Iris pigment epithelial cell (primary cell): ENCODE results near the gene TERT.
"Not testable (repeated sequence)": the region's sequence is repeated elsewhere in the genome, so short reads cannot be mapped to it uniquely, and the experiment has no call there.

ENCODE experiments used
- DNase-seq: peaks from one replicate; pipeline ENCODE4 v3.0.0-alpha.2; 2011; ENCODE audit warnings: low read depth

Gene TERT

DNA sequence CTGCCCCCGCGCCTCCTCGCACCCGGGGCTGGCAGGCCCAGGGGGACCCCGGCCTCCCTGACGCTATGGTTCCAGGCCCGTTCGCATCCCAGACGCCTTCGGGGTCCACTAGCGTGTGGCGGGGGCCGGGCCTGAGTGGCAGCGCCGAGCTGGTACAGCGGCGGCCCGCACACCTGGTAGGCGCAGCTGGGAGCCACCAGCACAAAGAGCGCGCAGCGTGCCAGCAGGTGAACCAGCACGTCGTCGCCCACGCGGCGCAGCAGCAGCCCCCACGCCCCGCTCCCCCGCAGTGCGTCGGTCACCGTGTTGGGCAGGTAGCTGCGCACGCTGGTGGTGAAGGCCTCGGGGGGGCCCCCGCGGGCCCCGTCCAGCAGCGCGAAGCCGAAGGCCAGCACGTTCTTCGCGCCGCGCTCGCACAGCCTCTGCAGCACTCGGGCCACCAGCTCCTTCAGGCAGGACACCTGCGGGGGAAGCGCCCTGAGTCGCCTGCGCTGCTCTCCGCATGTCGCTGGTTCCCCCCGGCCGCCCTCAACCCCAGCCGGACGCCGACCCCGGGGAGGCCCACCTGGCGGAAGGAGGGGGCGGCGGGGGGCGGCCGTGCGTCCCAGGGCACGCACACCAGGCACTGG, 548 bp downstream of the TERT start:
- no peak for DNase-seq

DNA sequence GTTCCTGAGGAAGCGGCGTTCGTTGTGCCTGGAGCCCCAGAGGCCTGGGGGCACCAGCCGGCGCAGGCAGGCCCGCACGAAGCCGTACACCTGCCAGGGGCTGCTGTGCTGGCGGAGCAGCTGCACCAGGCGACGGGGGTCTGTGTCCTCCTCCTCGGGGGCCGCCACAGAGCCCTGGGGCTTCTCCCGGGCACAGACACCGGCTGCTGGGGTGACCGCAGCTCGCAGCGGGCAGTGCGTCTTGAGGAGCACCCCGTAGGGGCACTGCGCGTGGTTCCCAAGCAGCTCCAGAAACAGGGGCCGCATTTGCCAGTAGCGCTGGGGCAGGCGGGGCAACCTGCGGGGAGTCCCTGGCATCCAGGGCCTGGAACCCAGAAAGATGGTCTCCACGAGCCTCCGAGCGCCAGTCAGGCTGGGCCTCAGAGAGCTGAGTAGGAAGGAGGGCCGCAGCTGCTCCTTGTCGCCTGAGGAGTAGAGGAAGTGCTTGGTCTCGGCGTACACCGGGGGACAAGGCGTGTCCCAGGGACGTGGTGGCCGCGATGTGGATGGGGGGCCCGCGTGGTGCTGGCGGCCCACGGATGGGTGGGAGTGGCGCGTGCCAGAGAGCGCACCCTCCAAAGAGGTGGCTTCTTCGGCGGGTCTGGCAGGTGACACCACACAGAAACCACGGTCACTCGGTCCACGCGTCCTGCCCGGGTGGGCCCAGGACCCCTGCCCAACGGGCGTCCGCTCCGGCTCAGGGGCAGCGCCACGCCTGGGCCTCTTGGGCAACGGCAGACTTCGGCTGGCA, 1.3 kb downstream of the TERT start:
- no peak for DNase-seq

DNA sequence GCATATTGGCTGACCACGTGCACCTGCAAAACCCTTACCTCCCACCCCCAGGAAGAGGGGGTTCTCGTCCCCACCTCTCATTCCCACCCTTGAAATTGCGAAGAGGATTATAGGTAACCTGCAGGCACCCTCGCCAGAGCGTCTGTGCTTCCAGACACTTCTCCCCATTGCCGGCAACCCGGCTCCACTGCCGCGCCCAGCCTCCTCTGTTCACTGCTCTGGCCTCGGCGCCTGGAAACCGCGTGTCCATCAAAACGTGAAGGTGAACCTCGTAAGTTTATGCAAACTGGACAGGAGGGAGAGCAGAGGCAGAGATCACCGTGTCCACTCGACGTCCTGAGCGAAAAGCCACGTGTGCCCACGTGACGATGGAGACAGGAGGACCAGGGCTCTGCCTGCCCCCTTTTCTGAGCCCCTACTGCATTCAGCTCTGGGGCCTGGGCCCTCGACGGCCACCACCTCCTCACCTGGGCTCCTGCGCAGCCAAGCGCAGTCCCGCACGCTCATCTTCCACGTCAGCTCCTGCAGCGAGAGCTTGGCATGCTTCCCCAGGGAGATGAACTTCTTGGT, 1.9 kb downstream of the TERT start:
- DNase-seq = no peak

DNA sequence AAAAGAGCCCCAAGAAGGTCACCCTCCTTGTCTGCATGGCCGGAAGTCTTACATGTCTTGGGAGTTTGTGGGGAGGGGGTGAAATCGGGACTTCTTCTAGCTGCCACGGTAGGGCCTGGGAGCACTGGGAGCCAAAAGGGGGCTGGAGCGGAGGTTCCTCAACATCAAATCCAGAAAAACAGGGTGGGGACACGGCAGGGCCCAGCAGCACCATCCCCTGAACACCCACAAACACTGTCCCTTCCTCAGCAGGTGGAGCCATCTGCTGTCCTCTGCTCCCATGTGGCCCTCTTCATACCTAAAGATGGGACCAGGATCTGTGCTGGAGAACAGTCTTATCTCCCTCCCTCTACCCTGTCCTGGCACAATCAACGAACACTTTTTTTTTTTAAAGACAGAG, 2.7 kb downstream of the TERT start:
- no peak for DNase-seq

DNA sequence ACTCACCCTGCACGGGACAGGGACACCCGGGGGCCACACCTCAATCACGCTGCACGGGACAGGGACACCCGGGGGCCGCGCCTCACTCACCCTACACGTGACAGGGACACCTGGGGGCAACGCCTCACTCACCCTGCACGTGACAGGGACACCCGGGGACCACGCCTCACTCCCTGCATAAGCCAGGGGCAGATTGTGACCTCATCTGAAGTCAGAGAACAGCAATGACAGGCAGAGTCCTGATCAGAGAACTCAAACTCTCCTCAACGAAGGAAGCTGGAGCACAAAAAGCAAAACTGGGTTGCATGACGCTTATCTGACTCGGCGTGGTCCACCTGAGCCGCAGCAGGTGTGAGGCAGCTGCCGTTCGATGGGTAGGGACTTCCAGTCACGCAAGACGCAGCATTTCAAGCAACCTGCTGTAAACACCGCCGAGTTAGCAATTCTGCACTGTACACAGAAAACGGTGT, 3.2 kb downstream of the TERT start:
- DNase-seq = no peak

DNA sequence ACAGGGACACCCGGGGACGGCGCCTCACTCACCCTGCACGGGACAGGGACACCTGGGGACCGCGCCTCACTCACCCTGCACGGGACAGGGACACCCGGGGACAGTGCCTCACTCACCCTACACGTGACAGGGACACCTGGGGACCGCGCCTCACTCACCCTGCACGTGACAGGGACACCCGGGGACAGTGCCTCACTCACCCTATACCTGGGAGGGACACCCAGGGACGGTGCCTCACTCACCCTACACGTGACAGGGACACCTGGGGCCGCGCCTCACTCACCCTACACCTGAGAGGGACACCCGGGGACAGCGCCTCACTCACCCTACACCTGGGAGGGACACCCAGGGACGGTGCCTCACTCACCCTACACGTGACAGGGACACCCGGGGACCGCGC, 3.9 kb downstream of the TERT start:
- not testable (repeated sequence) for DNase-seq

DNA sequence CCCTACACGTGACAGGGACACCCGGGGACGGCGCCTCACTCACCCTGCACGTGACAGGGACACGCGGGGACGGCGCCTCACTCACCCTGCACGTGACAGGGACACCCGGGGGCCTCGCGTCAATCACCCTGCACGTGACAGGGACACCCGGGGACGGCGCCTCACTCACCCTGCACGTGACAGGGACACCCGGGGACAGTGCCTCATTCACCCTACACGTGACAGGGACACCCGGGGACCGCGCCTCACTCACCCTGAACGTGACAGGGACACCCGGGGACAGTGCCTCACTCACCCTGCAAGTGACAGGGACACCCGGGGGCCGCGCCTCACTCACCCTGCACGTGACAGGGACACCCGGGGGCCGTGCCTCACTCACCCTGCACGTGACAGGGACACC, 5.3 kb downstream of the TERT start:
- DNase-seq = not testable (repeated sequence)

DNA sequence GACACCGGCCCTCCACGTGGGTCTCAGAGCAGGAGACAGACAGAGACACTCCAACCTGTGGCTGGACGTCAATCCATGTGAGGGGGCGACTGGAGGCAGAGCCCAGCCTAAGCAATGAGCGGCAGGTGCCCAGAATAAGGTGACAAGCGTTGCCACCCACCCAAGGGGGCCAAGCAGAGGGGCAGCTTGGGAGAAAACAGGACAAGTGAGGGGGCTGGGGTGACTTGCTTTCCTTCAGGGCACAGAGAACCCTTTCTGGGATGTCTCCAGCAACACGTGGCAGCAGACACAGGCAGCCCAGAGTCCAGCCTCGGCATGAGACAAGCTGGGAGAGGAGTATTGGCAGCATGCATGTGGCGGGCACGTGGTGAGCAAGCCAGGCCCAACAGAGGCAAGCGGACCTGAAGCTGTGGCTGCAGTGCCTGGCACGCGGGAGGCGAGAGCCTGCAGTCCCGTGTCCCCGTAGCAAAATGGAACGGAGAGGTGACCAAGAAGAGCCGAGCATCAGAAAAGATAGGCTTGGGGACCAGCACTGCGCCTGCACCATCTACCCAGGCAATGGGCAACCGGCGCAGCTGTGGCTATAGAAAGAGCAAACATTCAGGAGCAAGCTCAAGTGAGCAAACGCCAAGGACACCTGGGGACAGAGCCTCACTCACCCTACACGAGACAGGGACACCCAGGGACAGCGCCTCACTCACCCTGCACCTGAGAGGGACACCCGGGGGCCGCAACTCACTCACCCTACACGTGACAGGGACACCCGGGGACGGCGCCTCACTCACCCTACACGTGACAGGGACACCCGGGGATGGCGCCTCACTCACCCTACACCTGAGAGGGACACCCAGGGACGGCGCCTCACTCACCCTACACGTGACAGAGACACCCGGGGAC, 6.2 kb downstream of the TERT start:
- no peak for DNase-seq

DNA sequence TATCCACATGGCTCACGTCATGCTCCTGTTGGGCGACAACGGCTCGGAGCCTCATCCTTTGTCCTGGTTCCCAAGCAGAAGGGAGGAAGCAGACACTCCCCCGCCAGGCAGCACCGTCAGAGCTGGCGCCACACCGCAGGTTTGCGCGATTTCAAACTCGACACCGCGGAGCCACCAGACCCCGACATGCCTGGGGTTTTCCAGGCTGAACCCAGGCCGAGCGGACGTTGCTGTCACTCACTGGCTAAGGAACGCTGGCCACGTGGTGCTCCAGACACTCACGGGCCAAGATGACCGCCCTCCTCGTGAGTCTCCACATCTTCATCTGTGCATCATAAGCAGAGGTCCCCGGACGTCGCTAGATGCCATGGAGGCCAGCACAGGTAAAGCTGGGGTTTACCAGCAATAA, 9.0 kb downstream of the TERT start:
- no peak for DNase-seq

DNA sequence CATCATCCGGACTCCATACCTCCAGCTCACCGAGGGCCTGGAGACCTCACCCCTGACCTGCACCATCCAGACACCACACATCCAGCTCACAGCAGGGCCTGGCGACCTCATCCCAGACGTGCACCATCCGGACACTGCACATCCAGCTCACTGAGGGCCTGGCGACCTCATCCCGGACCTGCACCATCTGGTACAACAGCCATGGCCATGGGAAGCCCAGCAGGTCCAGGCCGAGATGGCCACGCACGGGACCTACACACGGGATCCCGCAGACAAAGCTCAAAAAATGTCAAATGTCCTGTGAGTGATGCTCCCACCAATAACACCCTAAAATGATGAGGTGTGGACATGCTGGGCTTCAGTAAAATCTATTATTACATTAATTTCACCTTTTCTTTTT, 9.7 kb downstream of the TERT start:
- no peak for DNase-seq

DNA sequence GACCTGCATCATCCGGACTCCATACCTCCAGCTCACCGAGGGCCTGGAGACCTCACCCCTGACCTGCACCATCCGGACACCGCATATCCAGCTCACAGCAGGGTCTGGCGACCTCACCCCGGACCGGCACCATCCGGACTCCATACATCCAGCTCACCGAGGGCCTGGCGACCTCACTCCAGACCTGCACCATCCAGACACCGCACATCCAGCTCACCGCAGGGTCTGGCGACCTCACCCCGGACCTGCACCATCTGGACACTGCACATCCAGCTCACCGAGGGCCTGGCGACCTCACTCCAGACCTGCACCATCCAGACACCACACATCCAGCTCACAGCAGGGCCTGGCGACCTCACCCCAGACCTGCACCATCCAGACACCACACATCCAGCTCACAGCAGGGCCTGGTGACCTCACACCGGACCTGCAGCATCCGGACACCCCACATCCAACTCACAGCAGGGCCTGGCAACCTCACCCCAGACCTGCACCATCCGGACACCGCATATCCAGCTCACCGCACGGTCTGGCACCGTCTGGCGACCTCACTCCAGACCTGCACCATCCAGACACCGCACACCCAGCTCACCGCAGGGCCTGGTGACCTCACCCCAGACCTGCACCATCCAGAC, 10.4 kb downstream of the TERT start:
- not testable (repeated sequence) for DNase-seq

DNA sequence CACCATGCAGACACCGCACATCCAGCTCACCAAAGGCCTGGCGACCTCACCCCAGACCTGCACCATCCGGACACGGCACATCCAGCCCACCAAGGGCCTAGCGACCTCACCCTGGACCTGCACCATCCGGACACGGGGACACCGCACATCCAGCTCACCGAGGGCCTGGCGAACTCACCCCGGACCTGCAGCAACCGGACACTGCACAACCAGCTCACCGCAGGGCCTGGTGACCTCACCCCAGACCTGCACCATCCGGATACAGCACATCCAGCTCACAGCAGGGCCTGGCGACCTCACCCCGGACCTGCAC, 11.2 kb downstream of the TERT start:
- DNase-seq = not testable (repeated sequence)

DNA sequence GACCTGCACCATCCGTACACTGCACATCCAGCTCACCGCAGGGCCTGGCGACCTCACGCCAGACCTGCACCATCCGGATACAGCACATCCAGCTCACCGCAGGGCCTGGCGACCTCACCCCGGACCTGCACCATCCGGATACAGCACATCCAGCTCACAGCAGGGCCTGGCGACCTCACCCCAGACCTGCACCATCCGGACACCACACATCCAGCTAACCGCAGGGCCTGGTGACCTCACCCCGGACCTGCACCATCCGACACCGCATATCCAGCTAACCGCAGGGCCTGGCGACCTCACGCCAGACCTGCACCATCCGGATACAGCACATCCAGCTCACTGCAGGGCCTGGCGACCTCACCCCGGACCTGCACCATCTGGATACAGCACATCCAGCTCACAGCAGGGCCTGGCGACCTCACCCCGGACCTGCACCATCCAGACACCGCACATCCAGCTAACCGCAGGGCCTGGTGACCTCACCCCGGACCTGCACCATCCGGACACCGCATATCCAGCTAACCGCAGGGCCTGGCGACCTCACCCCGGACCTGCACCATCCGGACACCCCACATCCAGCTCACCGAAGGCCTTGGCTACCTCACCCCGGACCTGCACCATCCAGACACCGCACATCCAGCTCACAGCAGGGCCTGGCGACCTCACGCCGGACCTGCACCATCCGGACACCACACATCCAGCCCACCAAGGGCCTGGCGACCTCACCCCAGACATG, 11.7 kb downstream of the TERT start:
- not testable (repeated sequence) for DNase-seq

DNA sequence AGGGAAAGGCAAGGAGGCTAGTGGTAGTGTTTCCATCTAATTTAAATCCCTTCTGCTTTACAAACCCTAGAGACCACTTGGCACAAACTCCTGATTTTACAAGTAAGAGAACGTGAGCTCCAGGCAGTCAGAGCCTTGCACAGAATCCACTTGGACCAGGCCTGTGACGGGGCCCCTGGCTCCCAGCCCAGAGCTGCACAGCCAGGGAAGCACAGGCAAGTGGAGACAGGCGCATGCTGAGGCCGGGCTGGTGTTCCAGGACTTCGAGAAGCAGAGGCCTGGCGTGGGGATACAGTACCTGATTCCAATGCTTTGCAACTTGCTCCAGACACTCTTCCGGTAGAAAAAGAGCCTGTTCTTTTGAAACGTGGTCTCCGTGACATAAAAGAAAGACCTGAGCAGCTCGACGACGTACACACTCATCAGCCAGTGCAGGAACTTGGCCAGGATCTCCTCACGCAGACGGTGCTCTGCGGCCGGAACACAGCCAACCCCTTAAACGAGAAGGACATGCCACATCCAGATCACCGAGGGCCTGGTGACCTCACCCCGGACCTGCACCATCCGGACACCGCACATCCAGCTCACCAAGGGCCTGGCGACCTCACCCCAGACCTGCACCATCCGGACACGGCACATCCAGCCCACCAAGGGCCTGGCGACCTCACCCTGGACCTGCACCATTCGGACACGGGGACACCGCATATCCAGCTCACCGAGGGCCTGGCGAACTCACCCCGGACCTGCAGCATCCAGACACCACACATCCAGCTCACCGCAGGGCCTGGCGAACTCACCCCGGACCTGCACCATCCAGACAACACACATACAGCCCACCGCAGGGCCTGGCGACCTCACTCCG, 12.5 kb downstream of the TERT start:
- DNase-seq = no peak

DNA sequence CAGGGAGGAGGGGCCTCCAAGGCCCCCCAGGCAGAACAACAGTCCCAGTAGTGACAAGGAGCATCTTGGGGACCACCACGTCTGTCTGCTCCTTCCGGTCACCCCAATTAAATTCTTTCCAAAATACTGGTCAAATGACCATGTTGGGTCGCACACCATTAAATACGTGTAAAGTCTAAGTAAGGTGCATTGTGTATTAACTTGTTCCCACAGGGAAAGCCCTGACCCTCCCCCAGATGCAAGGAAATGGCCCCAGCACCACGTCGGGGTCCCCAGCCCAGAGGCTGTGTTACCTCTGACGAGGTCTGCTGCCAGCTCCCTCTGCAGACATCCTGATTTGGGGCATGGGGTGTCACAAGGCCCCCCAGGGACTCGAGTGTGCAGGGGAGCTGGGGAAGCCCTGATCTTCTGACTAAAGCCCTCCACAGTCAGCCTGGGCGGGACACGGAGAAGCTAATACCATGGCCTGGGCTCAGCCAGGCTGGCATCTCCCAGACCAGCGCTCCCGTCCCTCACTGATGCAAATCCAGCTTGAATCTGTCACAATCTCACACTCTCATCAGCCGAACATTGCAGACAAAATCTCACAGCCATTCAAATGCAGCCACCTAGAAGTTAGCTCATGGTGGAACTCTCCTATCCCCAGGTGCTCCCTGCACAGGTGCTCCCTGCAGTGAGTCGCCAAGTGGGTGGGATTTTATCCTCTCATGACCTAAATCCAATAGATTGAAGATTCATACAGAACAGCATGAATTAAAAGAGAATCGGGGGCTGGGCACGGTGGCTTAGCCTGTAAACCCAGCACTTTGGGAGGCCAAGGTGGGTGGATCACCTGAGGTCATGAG, 13.6 kb downstream of the TERT start:
- no peak for DNase-seq

DNA sequence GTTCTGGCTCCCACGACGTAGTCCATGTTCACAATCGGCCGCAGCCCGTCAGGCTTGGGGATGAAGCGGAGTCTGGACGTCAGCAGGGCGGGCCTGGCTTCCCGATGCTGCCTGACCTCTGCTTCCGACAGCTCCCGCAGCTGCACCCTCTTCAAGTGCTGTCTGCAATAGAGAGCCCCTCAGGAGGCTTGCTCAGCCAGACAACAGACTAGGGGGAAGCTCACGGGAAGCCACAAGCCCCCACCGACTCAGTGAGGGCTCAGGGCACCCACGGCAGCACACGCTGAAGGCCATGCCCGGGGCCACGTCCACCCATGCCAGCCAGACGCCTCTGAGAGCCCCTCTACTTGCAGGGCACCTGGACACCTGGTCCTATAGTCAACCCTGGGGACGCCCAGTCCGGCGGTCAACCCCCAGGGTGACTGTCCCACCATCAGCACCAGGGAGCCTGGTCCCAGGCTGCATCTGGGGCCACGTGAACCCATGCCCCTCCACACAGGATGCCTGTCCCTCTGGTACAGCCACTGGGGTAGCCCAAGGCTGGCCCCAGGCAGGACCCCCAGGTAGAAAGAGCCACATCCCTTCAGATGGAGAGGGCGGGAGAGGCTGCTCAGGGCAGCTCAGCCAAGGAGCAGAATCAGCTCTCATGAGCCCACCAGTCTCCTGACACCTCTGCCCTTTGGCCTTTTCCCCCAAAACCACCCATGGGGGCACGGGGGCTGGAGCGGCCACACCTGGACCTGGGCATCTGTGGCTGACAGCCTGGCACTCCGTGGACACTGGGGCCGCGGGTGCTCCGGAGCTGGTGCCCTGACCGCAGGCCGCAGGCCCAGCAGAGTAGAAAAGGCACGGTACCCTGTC, 14.5 kb downstream of the TERT start:
- no peak for DNase-seq

DNA sequence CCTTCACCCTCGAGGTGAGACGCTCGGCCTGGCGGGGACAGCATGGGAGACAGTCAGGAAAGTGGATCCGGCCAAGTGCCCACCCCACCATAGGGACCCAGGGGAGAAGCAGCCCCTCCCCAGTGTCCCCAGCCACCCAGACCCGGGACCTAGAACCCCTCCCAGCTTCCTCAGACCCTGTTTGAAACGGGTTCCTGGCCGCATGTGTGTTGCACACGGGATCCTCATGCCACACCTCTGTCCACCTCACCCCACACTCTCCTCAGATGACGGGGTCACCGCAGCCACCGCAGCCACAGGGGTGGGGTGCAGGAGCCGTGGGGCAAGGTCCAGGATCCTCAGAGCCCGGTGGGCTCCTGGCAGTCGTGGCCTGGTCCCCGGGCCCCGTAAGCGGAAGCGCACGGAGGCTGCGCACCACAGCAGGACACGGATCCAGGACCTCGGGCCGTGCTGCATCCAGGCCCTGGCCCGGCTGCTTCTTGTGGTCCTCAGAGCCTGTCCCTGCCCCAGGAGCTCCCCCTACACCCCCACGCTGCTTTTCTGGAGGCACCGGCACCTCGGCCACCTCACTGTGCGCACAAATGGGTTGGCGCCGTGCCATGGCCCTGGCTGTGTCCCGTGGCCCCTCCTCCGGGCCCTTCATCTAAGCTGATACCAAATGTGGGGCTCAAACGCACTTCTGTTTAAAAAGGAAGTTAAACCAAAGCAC, 15.3 kb downstream of the TERT start:
- no peak for DNase-seq
